DOHH2 (cell line): ENCODE measurements around the gene TPRN.

Source experiments
- H3F3A ChIP-seq: fragments of 200-600 bp; sonication (generic), shearing (Covaris generic); 2 replicates; pipeline ENCODE4 v1.6.0; 2016; ENCODE audit warnings: antibody characterized with exemption, mild to moderate bottlenecking; ENCODE audit not compliant: control insufficient read depth, insufficient read depth
- H3K27ac ChIP-seq: fragments of 200-600 bp; sonication (generic); 2 replicates; pipeline ENCODE4 v1.5.1; 2014; ENCODE audit warnings: low read depth, mild to moderate bottlenecking, low read length, moderate library complexity
- H3K27me3 ChIP-seq: fragments of 200-600 bp; sonication (generic); 2 replicates; pipeline ENCODE4 v1.6.1; 2014; ENCODE audit warnings: mild to moderate bottlenecking, low read length, mixed read lengths; ENCODE audit not compliant: control insufficient read depth
- H3K36me3 ChIP-seq: fragments of 200-600 bp; sonication (generic); 2 replicates; pipeline ENCODE4 v1.6.1; 2014; ENCODE audit warnings: mild to moderate bottlenecking, low read length, moderate library complexity, mixed read lengths; ENCODE audit not compliant: control insufficient read depth
- H3K4me1 ChIP-seq: fragments of 200-600 bp; sonication (generic); 2 replicates; pipeline ENCODE4 v1.6.1; 2014; ENCODE audit warnings: mild to moderate bottlenecking, low read length, mixed read lengths; ENCODE audit not compliant: control insufficient read depth
- H3K4me2 ChIP-seq: fragments of 200-600 bp; sonication (generic); 2 replicates; pipeline ENCODE4 v1.6.0; 2014; ENCODE audit warnings: mild to moderate bottlenecking, low read length, moderate library complexity
- H3K4me3 ChIP-seq: fragments of 200-600 bp; sonication (generic); 2 replicates; pipeline ENCODE4 v1.5.1; 2014; ENCODE audit warnings: mild to moderate bottlenecking, low read length, mixed read lengths
- H3K79me2 ChIP-seq: fragments of 200-600 bp; sonication (generic); 2 replicates; pipeline ENCODE4 v1.6.1; 2014; ENCODE audit warnings: mild to moderate bottlenecking, low read length, mixed read lengths; ENCODE audit not compliant: control insufficient read depth
- H3K9me2 ChIP-seq: fragments of 200-600 bp; sonication (generic); replicated peaks from 2 replicates; pipeline ENCODE4 v1.6.1; 2014; ENCODE audit warnings: mild to moderate bottlenecking, low read length, mixed read lengths; ENCODE audit not compliant: control insufficient read depth
- H3K9me3 ChIP-seq: fragments of 200-600 bp; sonication (generic); 2 replicates; pipeline ENCODE4 v1.6.1; 2014; ENCODE audit warnings: antibody characterized with exemption, low read length, mixed read lengths; ENCODE audit not compliant: control insufficient read depth, insufficient read depth
- H4K20me1 ChIP-seq: fragments of 200-600 bp; sonication (generic); 2 replicates; pipeline ENCODE4 v1.6.0; 2014; ENCODE audit warnings: low read depth, mild to moderate bottlenecking, antibody characterized with exemption, low read length, moderate library complexity; ENCODE audit not compliant: control insufficient read depth, insufficient read depth
- CTCF ChIP-seq: fragments of 200-600 bp; sonication (generic); IDR thresholded peaks from one replicate; pipeline ENCODE4 v1.5.1; 2014; ENCODE audit warnings: antibody characterized with exemption, mild to moderate bottlenecking, low read depth, low read length; ENCODE audit not compliant: poor library complexity, severe bottlenecking
- EZH2phosphoT487 ChIP-seq: fragments of 200-600 bp; sonication (generic); IDR thresholded peaks from 2 replicates; pipeline ENCODE4 v1.6.1; 2017; ENCODE audit warnings: borderline replicate concordance, mild to moderate bottlenecking, antibody characterized with exemption, low read length, moderate library complexity, mixed read lengths

TPRN gene

GRCh38 chr9:137213160-137214060 is 12.9 kb upstream of the TPRN start:
- H3K4me3 ChIP-seq: no peak overlapping the region
- no peaks in the 10 kb centered on the region for H3K9me3 ChIP-seq
- no peaks in the 10 kb centered on the region for H3F3A ChIP-seq
- H3K27ac ChIP-seq: no peak overlapping the region
- H3K4me2 ChIP-seq: no peak overlapping the region
- H3K36me3 ChIP-seq: peaks cover 43% of the 10 kb centered on the region
- H4K20me1 ChIP-seq: no peaks in the 10 kb centered on the region
- H3K4me1 ChIP-seq: no peaks in the 10 kb centered on the region
- H3K9me2 ChIP-seq: no peaks in the 10 kb centered on the region
- H3K79me2 ChIP-seq: peaks cover 5% of the 10 kb centered on the region; the same call in 1 of the 2 replicates
- H3K27me3 ChIP-seq: no peaks in the 10 kb centered on the region
- TF ChIP-seq EZH2phosphoT487 (no peak), CTCF (peak; percentile 22)

GRCh38 chr9:137212520-137212919 is 12.0 kb upstream of the TPRN start:
- Histone ChIP-seq H3K4me3 (no peak overlapping the region), H3K9me3 (no peaks in the 10 kb centered on the region), H3K36me3 (peaks cover 43% of the 10 kb centered on the region)

GRCh38 chr9:137211532-137211931 is 11.0 kb upstream of the TPRN start:
- no peak overlapping the region for H3K4me3 ChIP-seq
- no peak overlapping the region for H3K27ac ChIP-seq
- H3K4me2 ChIP-seq: no peak overlapping the region
- no peaks in the 10 kb centered on the region for H3F3A ChIP-seq
- no peaks in the 10 kb centered on the region for H3K9me2 ChIP-seq
- H3K27me3 ChIP-seq: no peaks in the 10 kb centered on the region
- peaks cover 19% of the 10 kb centered on the region for H3K79me2 ChIP-seq
- no peaks in the 10 kb centered on the region for H4K20me1 ChIP-seq
- no peak for TF ChIP-seq CTCF
- TF ChIP-seq EZH2phosphoT487: no peak
- H3K36me3 ChIP-seq: peaks cover 48% of the 10 kb centered on the region
- no peaks in the 10 kb centered on the region for H3K9me3 ChIP-seq
- peaks cover 10% of the 10 kb centered on the region for H3K4me1 ChIP-seq

More at GRCh38 chr9:137212520-137212919, 12.0 kb upstream of the TPRN start:
- Histone ChIP-seq H3K4me1 (no peaks in the 10 kb centered on the region), H3K27me3 (no peaks in the 10 kb centered on the region), H3K27ac (no peak overlapping the region), H3F3A (no peaks in the 10 kb centered on the region), H3K9me2 (no peaks in the 10 kb centered on the region), H3K4me2 (no peak overlapping the region), H3K79me2 (peaks cover 9% of the 10 kb centered on the region), H4K20me1 (no peaks in the 10 kb centered on the region)
- TF ChIP-seq EZH2phosphoT487: no peak
- peak; percentile 14 for TF ChIP-seq CTCF
